Astrocyte (in vitro differentiated cells and primary cell): ENCODE measurements around the gene LMTK3. TPM values are rescaled to one million over a fixed set of nuclear protein-coding genes. Genes with fewer than 3 reads are reported as not detected.

ENCODE experiments used
- DNase-seq: peaks from one replicate; pipeline ENCODE4 v3.0.0-alpha.2; 2010; ENCODE audit warnings: low read depth
- FAIRE-seq: peaks from 2 replicates; lab custom pipeline; 2011; peaks lifted over from hg19 to GRCh38; lab: Jason Lieb, UNC
- H2AFZ ChIP-seq: 2 replicates; pipeline ENCODE4 v1.6.0; 2012; ENCODE audit warnings: low read depth, low read length, inconsistent platforms
- H3K27ac ChIP-seq: 2 replicates; pipeline ENCODE4 v1.5.1; 2011; ENCODE audit warnings: low read depth, low read length, inconsistent platforms
- H3K27me3 ChIP-seq: 2 replicates; pipeline ENCODE4 v1.6.0; 2011; ENCODE audit warnings: low read length, inconsistent platforms; ENCODE audit not compliant: insufficient read depth
- H3K36me3 ChIP-seq: 2 replicates; pipeline ENCODE4 v1.5.1; 2011; ENCODE audit warnings: low read length, inconsistent platforms; ENCODE audit not compliant: insufficient read depth
- H3K4me1 ChIP-seq: 2 replicates; pipeline ENCODE4 v1.5.1; 2011; ENCODE audit warnings: low read length, inconsistent platforms; ENCODE audit not compliant: insufficient read depth
- H3K4me2 ChIP-seq: 2 replicates; pipeline ENCODE4 v1.6.0; 2012; ENCODE audit warnings: low read length, inconsistent platforms
- H3K4me3 ChIP-seq: 2 replicates; pipeline ENCODE4 v1.5.1; 2011; ENCODE audit warnings: low read depth, mild to moderate bottlenecking, low read length, inconsistent platforms; ENCODE audit not compliant: insufficient read depth
- H3K79me2 ChIP-seq: 2 replicates; pipeline ENCODE4 v1.6.0; 2012; ENCODE audit warnings: mild to moderate bottlenecking, low read length, inconsistent platforms; ENCODE audit not compliant: insufficient read depth
- H3K9ac ChIP-seq: 2 replicates; pipeline ENCODE4 v1.6.0; 2012; ENCODE audit warnings: mild to moderate bottlenecking, low read length, inconsistent platforms
- H3K9me3 ChIP-seq: 2 replicates; pipeline ENCODE4 v1.5.1; 2012; ENCODE audit warnings: low read depth, mild to moderate bottlenecking, low read length, inconsistent platforms; ENCODE audit not compliant: insufficient read depth
- H4K20me1 ChIP-seq: 2 replicates; pipeline ENCODE4 v1.6.0; 2012; ENCODE audit warnings: low read length, inconsistent platforms; ENCODE audit not compliant: insufficient read depth
- H3K27ac Mint-ChIP-seq: one replicate; pipeline ENCODE4 v1.8.0; 2021; ENCODE audit warnings: mild to moderate bottlenecking, mixed read lengths; ENCODE audit not compliant: unreplicated experiment
- H3K27me3 Mint-ChIP-seq: one replicate; pipeline ENCODE4 v1.8.0; 2021; ENCODE audit warnings: low read depth, mixed read lengths; ENCODE audit not compliant: unreplicated experiment
- H3K36me3 Mint-ChIP-seq: one replicate; pipeline ENCODE4 v1.8.0; 2021; ENCODE audit warnings: low read depth, mixed read lengths; ENCODE audit not compliant: unreplicated experiment
- H3K4me1 Mint-ChIP-seq: one replicate; pipeline ENCODE4 v1.8.0; 2021; ENCODE audit warnings: low read depth, mixed read lengths; ENCODE audit not compliant: unreplicated experiment
- H3K4me3 Mint-ChIP-seq: one replicate; pipeline ENCODE4 v1.8.0; 2021; ENCODE audit warnings: mild to moderate bottlenecking, moderate library complexity, mixed read lengths; ENCODE audit not compliant: unreplicated experiment
- H3K9me3 Mint-ChIP-seq: one replicate; pipeline ENCODE4 v1.8.0; 2021; ENCODE audit warnings: mild to moderate bottlenecking, mixed read lengths; ENCODE audit not compliant: unreplicated experiment
- CTCF ChIP-seq: IDR thresholded peaks from 2 replicates; pipeline ENCODE4 v1.5.1; 2011; ENCODE audit warnings: low read depth, mild to moderate bottlenecking, inconsistent platforms, low read length, moderate library complexity; ENCODE audit not compliant: insufficient read depth
- EZH2 ChIP-seq: IDR thresholded peaks from 2 replicates; pipeline ENCODE4 v1.6.1; 2012; ENCODE audit warnings: mild to moderate bottlenecking, low read length, inconsistent platforms; ENCODE audit not compliant: insufficient read depth
- total RNA-seq: library from RNA; stranded (reverse); gene quantifications from 2 replicates; pipeline ENCODE4 v1.2.1, GENCODE V29; 2021

Gene LMTK3
- total RNA-seq, 1 donor from 2014 or later, result 6.2 TPM

- Mint-ChIP-seq H3K4me3 (no peak overlapping the region), H3K27me3 (peaks cover 7% of the 10 kb centered on the region), H3K9me3 (no peaks in the 10 kb centered on the region), H3K4me1 (no peaks in the 10 kb centered on the region), H3K27ac (no peak overlapping the region), H3K36me3 (peaks cover 9% of the 10 kb centered on the region)
- H3K4me2 ChIP-seq, result no peak overlapping the region
- TF ChIP-seq CTCF (no peak), EZH2 (no peak)
- no peak overlapping the region for H3K4me3 ChIP-seq
- H3K27ac ChIP-seq, result no peak overlapping the region
- no peaks in the 10 kb centered on the region for H3K9me3 ChIP-seq
- no peaks in the 10 kb centered on the region for H3K36me3 ChIP-seq
- H2AFZ ChIP-seq, result no peak overlapping the region
- no peaks in the 10 kb centered on the region for H4K20me1 ChIP-seq
- no peaks in the 10 kb centered on the region for H3K4me1 ChIP-seq
- H3K27me3 ChIP-seq, result peaks cover 3% of the 10 kb centered on the region
- DNase-seq, result no peak
- no peak for FAIRE-seq
- no peaks in the 10 kb centered on the region for H3K79me2 ChIP-seq
- no peak overlapping the region for H3K9ac ChIP-seq
Observed at GRCh38 chr19:48436586-48436985, 75.0 kb downstream of the LMTK3 start.

Other genes starting within 250 kb of the LMTK3 start
- gene ZNF114, start 241.8 kb downstream of the LMTK3 start, total RNA-seq, result 7.6 and 19.6 TPM in 2 replicates
- gene EMP3, start 186.3 kb downstream of the LMTK3 start, total RNA-seq, result 199 and 217 TPM in 2 replicates
- 8.7 and 10.5 TPM in 2 replicates for gene TMEM143, start 147.9 kb downstream of the LMTK3 start, total RNA-seq
- gene SYNGR4, start 147.5 kb downstream of the LMTK3 start, total RNA-seq, result not detected in 2 replicates
- 370 and 396 TPM in 2 replicates for gene KDELR1, start 120.3 kb downstream of the LMTK3 start, total RNA-seq
- 6.2 and 9.3 TPM in 2 replicates for gene GRIN2D, start 118.2 kb downstream of the LMTK3 start, total RNA-seq
- gene GRWD1, start 65.9 kb downstream of the LMTK3 start, total RNA-seq, result 35.6 and 41.4 TPM in 2 replicates
- gene KCNJ14, start 56.3 kb downstream of the LMTK3 start, total RNA-seq, result 1.4 TPM in 2 replicates
- gene CYTH2, start 42.5 kb downstream of the LMTK3 start, total RNA-seq, result 62.4 and 67.1 TPM in 2 replicates
- gene SULT2B1, start 40.3 kb upstream of the LMTK3 start, total RNA-seq, result 0.31 TPM in 1 of 2 replicates, not detected in the other
- gene SPACA4, start 94.9 kb upstream of the LMTK3 start, total RNA-seq, result not detected in 2 replicates
- gene FAM83E, start 103.2 kb upstream of the LMTK3 start, total RNA-seq, result 1.3 and 1.7 TPM in 2 replicates
- 1,046 and 1,102 TPM in 2 replicates for gene RPL18, start 107.3 kb upstream of the LMTK3 start, total RNA-seq
- 25.4 and 29.4 TPM in 2 replicates for gene SPHK2, start 107.7 kb upstream of the LMTK3 start, total RNA-seq
- gene DBP, start 125.5 kb upstream of the LMTK3 start, total RNA-seq, result 1.2 and 1.5 TPM in 2 replicates
- gene CA11, start 134.4 kb upstream of the LMTK3 start, total RNA-seq, result 9.5 and 9.8 TPM in 2 replicates
- gene NTN5, start 161.2 kb upstream of the LMTK3 start, total RNA-seq, result 0.11 and 0.41 TPM in 2 replicates
- gene FUT2, start 184.1 kb upstream of the LMTK3 start, total RNA-seq, result not detected in 2 replicates
- gene MAMSTR, start 207.9 kb upstream of the LMTK3 start, total RNA-seq, result 0.55 and 0.57 TPM in 2 replicates
- gene RASIP1, start 228.8 kb upstream of the LMTK3 start, total RNA-seq, result 0.26 and 0.68 TPM in 2 replicates
- not detected in 2 replicates for gene IZUMO1, start 235.1 kb upstream of the LMTK3 start, total RNA-seq
- 0.65 and 0.91 TPM in 2 replicates for gene FUT1, start 240.8 kb upstream of the LMTK3 start, total RNA-seq
- not detected in 2 replicates for gene FGF21, start 243.7 kb upstream of the LMTK3 start, total RNA-seq